Smooth muscle cell (in vitro differentiated cells): ENCODE data around the gene TOX2. TPM values are rescaled to one million over a fixed set of nuclear protein-coding genes. Genes with fewer than 3 reads are reported as not detected.

Source experiments
- DNase-seq: peaks from one replicate; lab custom pipeline; 2025; ENCODE audit not compliant: unreplicated experiment; lab: John Stamatoyannopoulos, UW
- H2AFZ ChIP-seq: fragments of 200-600 bp; sonication (generic); 2 replicates; pipeline ENCODE4 v1.6.0; 2016; ENCODE audit warnings: antibody characterized with exemption, low read depth, mild to moderate bottlenecking
- H3F3A ChIP-seq: fragments of 200-600 bp; sonication (generic); 2 replicates; pipeline ENCODE4 v1.6.0; 2017; ENCODE audit warnings: antibody characterized with exemption, low read depth
- H3K27ac ChIP-seq: fragments of 200-600 bp; sonication (generic); 2 replicates; pipeline ENCODE4 v1.5.1; 2016; ENCODE audit warnings: low read depth, mild to moderate bottlenecking
- H3K27me3 ChIP-seq: fragments of 200-600 bp; sonication (generic); 2 replicates; pipeline ENCODE4 v1.6.1; 2016; ENCODE audit warnings: low read depth, mild to moderate bottlenecking
- H3K36me3 ChIP-seq: fragments of 200-600 bp; sonication (generic); 2 replicates; pipeline ENCODE4 v1.5.1; 2016; ENCODE audit warnings: low read depth
- H3K4me1 ChIP-seq: fragments of 200-600 bp; sonication (generic); 2 replicates; pipeline ENCODE4 v1.5.1; 2016; ENCODE audit warnings: low read depth
- H3K4me2 ChIP-seq: fragments of 200-600 bp; sonication (generic); 2 replicates; pipeline ENCODE4 v1.6.0; 2016; ENCODE audit warnings: mild to moderate bottlenecking
- H3K4me3 ChIP-seq: fragments of 200-600 bp; sonication (generic); 2 replicates; pipeline ENCODE4 v1.5.1; 2016; ENCODE audit warnings: mild to moderate bottlenecking
- H3K79me2 ChIP-seq: fragments of 200-600 bp; sonication (generic); 2 replicates; pipeline ENCODE4 v1.6.0; 2016; ENCODE audit warnings: low read depth, mild to moderate bottlenecking
- H3K9ac ChIP-seq: fragments of 200-600 bp; sonication (generic); 2 replicates; pipeline ENCODE4 v1.6.0; 2016; ENCODE audit warnings: low read depth
- H3K9me3 ChIP-seq: fragments of 200-600 bp; sonication (generic); replicated peaks from 2 replicates; pipeline ENCODE4 v1.5.1; 2016; ENCODE audit warnings: low read depth
- H4K20me1 ChIP-seq: fragments of 200-600 bp; sonication (generic); 2 replicates; pipeline ENCODE4 v1.6.0; 2016; ENCODE audit warnings: low read depth
- CTCF ChIP-seq: fragments of 200-600 bp; sonication (generic); IDR thresholded peaks from 2 replicates; pipeline ENCODE4 v1.5.1; 2017; ENCODE audit warnings: borderline replicate concordance, mild to moderate bottlenecking, antibody characterized with exemption; ENCODE audit not compliant: insufficient read depth, poor library complexity, severe bottlenecking
- WGBS: methylation state at CpG from one replicate; pipeline ENCODE4 v1.1.7; 2016; ENCODE audit warnings: low lambda C conversion rate; 5-methylcytosine and 5-hydroxymethylcytosine counted together
- polyA plus RNA-seq: library from polyadenylated mRNA; unstranded; fragments of >200 nt; fragmentation: Nextera tagmentation; extraction: Ambion mirVana; gene quantifications from 2 replicates; pipeline ENCODE4 v1.2.1, GENCODE V29; 2016
- total RNA-seq: library from RNA; depleted of rRNA; stranded (reverse); fragments of >200 nt; gene quantifications from 2 replicates; pipeline ENCODE4 v1.2.3, GENCODE V29; 2014

Gene TOX2
- total and polyA plus RNA-seq, 2 experiments from 2014 or later, result 1.1 to 3.8 TPM

- no peak for TF ChIP-seq CTCF
- peaks cover 5% of the 10 kb centered on the region for H3K4me1 ChIP-seq
- H3K9ac ChIP-seq, result no peak overlapping the region
- no peak overlapping the region for H3K4me2 ChIP-seq
- H3F3A ChIP-seq, result no peaks in the 10 kb centered on the region
- no peak overlapping the region for H2AFZ ChIP-seq
- H3K79me2 ChIP-seq, result no peaks in the 10 kb centered on the region
- DNase-seq, result no peak
- 88% methylated on average over 3 of the region's 3 CpGs for WGBS
- H3K27ac ChIP-seq, result no peak overlapping the region
- H4K20me1 ChIP-seq, result no peaks in the 10 kb centered on the region
- no peaks in the 10 kb centered on the region for H3K36me3 ChIP-seq
- H3K4me3 ChIP-seq, result no peak overlapping the region
- peaks cover 4% of the 10 kb centered on the region for H3K9me3 ChIP-seq
- peaks cover 12% of the 10 kb centered on the region for H3K27me3 ChIP-seq
Measured at GRCh38 chr20:43909211-43909610, 5.4 kb upstream of the TOX2 start.

- Histone ChIP-seq H3K9ac (no peak overlapping the region), H3K27ac (no peak overlapping the region), H3K36me3 (no peaks in the 10 kb centered on the region), H3K27me3 (peaks cover 15% of the 10 kb centered on the region), H3K79me2 (no peaks in the 10 kb centered on the region), H4K20me1 (no peaks in the 10 kb centered on the region), H3K4me3 (no peak overlapping the region), H3K4me2 (no peak overlapping the region), H3F3A (no peaks in the 10 kb centered on the region), H3K9me3 (peaks cover 4% of the 10 kb centered on the region), H3K4me1 (peaks cover 1% of the 10 kb centered on the region), H2AFZ (no peak overlapping the region)
- WGBS, result 89% methylated on average over 5 of the region's 5 CpGs
- DNase-seq, result no peak
- TF ChIP-seq CTCF, result no peak
Measured at GRCh38 chr20:43909720-43910119, 4.9 kb upstream of the TOX2 start.

- no peak overlapping the region for H2AFZ ChIP-seq
- WGBS, result 97% methylated on average over 4 of the region's 4 CpGs
- no peak overlapping the region for H3K9ac ChIP-seq
- peaks cover under 1% of the 10 kb centered on the region for H3K4me1 ChIP-seq
- no peak overlapping the region for H3K4me3 ChIP-seq
- no peak overlapping the region for H3K27ac ChIP-seq
- no peak for TF ChIP-seq CTCF
- peaks cover 4% of the 10 kb centered on the region for H3K9me3 ChIP-seq
- H3K36me3 ChIP-seq, result no peaks in the 10 kb centered on the region
- H3K4me2 ChIP-seq, result no peak overlapping the region
- no peaks in the 10 kb centered on the region for H4K20me1 ChIP-seq
- no peaks in the 10 kb centered on the region for H3K79me2 ChIP-seq
- H3F3A ChIP-seq, result no peaks in the 10 kb centered on the region
- peaks cover 22% of the 10 kb centered on the region for H3K27me3 ChIP-seq
- no peak for DNase-seq
Measured at GRCh38 chr20:43910564-43910963, 4.1 kb upstream of the TOX2 start.

- 41% methylated on average over 2 of the region's 2 CpGs for WGBS
- Histone ChIP-seq H3K4me2 (no peak overlapping the region), H3K4me3 (no peak overlapping the region), H3K27me3 (peaks cover 27% of the 10 kb centered on the region), H3K36me3 (no peaks in the 10 kb centered on the region), H3K79me2 (no peaks in the 10 kb centered on the region), H3K4me1 (peaks cover 6% of the 10 kb centered on the region), H3K9me3 (peaks cover 4% of the 10 kb centered on the region), H3K9ac (no peak overlapping the region), H2AFZ (no peak overlapping the region), H3F3A (no peaks in the 10 kb centered on the region), H3K27ac (no peak overlapping the region), H4K20me1 (no peaks in the 10 kb centered on the region)
- TF ChIP-seq CTCF, result no peak
- DNase-seq, result no peak
Measured at GRCh38 chr20:43911066-43911465, 3.6 kb upstream of the TOX2 start.
